Camera-type eye (tissue), 1 donor: Measurements from ENCODE around the gene OR4B1. TPM values are rescaled to one million over a fixed set of nuclear protein-coding genes. Genes with fewer than 3 reads are reported as not detected.

Experiments
- total RNA-seq: library from RNA; depleted of rRNA; stranded (reverse); fragments of >200 nt; gene quantifications from one replicate; pipeline ENCODE4 v1.2.3, GENCODE V29; 2014

The OR4B1 gene
- not detected for total RNA-seq

GRCh38 chr11:48216510-48216909 is at the start of gene OR4B1:
Gene OR4B1, plus strand, starts transcription at chr11:48216810. Its CDS starts 0 bp downstream, at chr11:48216810.

DNA sequence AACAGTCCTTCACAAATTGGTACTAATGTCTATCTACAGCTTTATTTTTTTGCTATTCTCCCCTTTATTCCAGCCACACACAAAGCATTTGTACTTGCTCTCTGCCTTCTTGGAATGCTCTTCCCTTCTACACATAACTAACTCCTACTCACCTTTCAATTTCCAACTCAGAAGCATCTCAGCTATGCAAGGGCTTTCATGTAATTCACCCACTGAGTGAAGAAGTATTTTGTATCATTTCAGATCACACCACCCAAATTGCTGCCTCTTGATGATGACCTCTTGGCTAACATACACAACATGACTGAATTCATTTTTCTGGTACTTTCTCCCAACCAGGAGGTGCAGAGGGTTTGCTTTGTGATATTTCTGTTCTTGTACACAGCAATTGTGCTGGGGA is 28.2 kb downstream of the OR4B1 start, which contains the start of gene OR4X2:
TSS of gene OR4X2 (plus strand) at position 301 of the 400 bp plus-strand sequence. CDS start at position 301, 0 bp downstream.

GRCh38 chr11:48263423-48263911 is 46.9 kb downstream of the OR4B1 start, which contains the start of gene OR4X1:
Gene OR4X1, plus strand, starts transcription at chr11:48263861. Its CDS starts 0 bp downstream, at chr11:48263861.

Other genes starting within 250 kb of the OR4B1 start
- 24.4 TPM for gene PTPRJ, start 236.3 kb upstream of the OR4B1 start, total RNA-seq
- gene OR4X2, start 28.3 kb downstream of the OR4B1 start, total RNA-seq = not detected
- gene OR4X1, start 47.1 kb downstream of the OR4B1 start, total RNA-seq = not detected
- not detected for gene OR4S1, start 89.4 kb downstream of the OR4B1 start, total RNA-seq
- gene OR4C3, start 108.1 kb downstream of the OR4B1 start, total RNA-seq = not detected
- not detected for gene OR4C5, start 149.7 kb downstream of the OR4B1 start, total RNA-seq